Stimulated activated effector memory CD8-positive, alpha-beta T cell treated with anti-CD3 and anti-CD28 coated beads, Interleukin-12 subunit alpha, Interleukin-12 subunit beta, amount 100 ng/mL, for 72 hours (primary cell): ENCODE data around the gene SLC25A25.
"Not testable (repeated sequence)": the region's sequence is repeated elsewhere in the genome, so short reads cannot be mapped to it uniquely, and the experiment has no call there.

ENCODE experiments used
- ATAC-seq: fragments of 150-1000 bp; cut with Tn5 transposase; 2 replicates; pipeline ENCODE4 v1.10.0; 2021
- DNase-seq, 2 donors: peaks; one replicate each; pipeline ENCODE4 v3.0.0; 2021 to 2022; ENCODE audit warnings: low spot score in 2 of 2
- H3K27ac Mint-ChIP-seq: one replicate; pipeline ENCODE4 v1.8.0; 2022; ENCODE audit warnings: mild to moderate bottlenecking, mixed read lengths
- H3K36me3 Mint-ChIP-seq: one replicate; pipeline ENCODE4 v1.8.0; 2022; ENCODE audit warnings: mild to moderate bottlenecking, mixed read lengths
- H3K4me1 Mint-ChIP-seq: one replicate; pipeline ENCODE4 v1.8.0; 2022; ENCODE audit warnings: mixed read lengths
- H3K4me3 Mint-ChIP-seq: one replicate; pipeline ENCODE4 v1.8.0; 2022; ENCODE audit warnings: mild to moderate bottlenecking, mixed read lengths
- H3K9me3 Mint-ChIP-seq: one replicate; pipeline ENCODE4 v1.8.0; 2022; ENCODE audit warnings: mixed read lengths

Gene SLC25A25

DNA sequence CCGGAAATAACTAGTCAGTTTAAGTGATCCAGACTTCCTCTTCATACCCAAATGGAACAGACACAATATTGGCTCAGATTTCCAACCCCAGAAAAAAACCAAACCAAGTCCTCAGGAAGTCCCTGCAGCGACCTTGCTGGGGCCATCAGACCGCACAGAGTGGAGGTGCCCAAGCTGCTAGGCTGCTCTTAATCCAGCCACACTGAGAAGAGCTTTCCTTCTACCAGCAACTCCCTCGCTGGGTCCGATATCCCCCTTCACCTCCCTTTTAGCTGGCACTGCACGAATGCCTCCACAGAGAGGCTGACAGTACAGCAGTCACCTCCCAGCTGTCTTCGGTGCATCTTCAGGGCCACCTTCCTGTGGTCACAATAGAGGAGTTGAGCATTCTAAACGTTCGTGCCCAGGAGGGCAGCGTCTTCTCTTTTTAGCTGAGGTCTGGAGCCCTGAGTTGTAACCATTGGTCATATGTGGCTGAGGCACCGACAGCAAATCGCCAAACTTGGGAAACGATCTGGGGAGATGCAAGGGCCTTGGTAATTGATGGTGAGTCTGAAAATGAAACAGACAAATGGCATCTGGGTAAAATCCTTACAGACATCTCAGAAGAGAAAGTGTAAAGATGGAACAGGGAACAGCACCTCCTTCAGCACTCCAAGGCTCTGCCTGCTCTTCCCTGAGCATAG lies 6.6 kb upstream of the SLC25A25 start:
- peaks cover 40% of the 10 kb centered on the region for H3K4me1 Mint-ChIP-seq
- DNase-seq: no peak
- H3K27ac Mint-ChIP-seq: peak overlapping the region; percentile 55
- H3K36me3 Mint-ChIP-seq: peaks cover 27% of the 10 kb centered on the region
- peak; percentile 44 for ATAC-seq
- H3K4me3 Mint-ChIP-seq: peak overlapping the region; percentile 56
- no peaks in the 10 kb centered on the region for H3K9me3 Mint-ChIP-seq

GRCh38 chr9:128062279-128062678 lies 5.8 kb upstream of the SLC25A25 start:
- H3K36me3 Mint-ChIP-seq: peaks cover 27% of the 10 kb centered on the region
- peaks cover 41% of the 10 kb centered on the region for H3K4me1 Mint-ChIP-seq
- ATAC-seq: no peak

DNA sequence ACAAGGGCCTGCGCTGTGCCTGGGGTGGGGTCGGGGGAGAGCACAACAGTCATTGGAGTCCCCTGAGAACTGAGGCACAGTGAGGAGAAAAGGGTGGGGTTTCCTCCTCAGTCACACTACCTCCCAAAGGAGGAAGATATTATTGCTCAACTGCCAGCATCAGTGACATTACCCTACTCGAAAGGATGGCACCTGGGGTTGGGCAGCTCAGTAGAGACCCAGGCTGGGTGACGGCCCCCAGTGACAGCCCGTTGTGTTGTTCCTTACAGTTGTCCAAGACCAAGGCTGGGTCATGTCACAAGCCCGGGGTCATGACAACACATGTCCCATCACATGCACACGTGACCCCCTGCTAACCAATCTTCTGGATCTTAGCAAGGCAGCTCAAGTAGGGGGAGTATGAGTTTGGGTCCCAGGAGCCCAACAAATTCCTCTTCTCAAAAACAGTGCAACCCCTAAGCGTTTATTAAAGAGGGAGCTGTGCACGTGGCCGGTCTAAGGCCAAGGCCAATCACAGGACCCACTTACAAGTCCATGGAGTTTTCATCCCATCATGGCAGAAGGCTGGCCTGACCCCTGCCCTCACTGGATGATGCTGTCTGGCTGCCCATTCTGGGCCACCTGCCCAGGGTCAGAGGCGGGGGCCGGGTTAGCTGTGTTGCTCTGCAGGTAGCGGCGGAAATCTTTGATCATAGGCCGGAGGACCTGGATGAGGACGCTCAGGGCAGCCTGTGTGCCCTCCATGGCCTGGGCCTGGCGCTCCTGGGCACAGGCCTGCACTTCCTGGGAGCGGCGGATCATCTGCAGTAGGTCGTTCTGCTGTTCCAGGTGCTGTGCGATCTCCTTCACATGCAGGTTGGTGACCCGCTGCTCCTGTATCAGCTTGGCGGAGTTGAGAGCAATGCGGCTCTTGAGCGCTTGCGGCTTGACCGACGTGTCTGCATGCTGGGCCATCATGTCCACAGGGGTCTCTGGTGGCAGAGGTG lies 4.9 kb upstream of the SLC25A25 start:
- Mint-ChIP-seq H3K4me3 (no peak overlapping the region), H3K36me3 (peaks cover 27% of the 10 kb centered on the region), H3K27ac (no peak overlapping the region), H3K9me3 (no peaks in the 10 kb centered on the region), H3K4me1 (peaks cover 41% of the 10 kb centered on the region)
- no peak for DNase-seq
- no peak for ATAC-seq

More at GRCh38 chr9:128062279-128062678, 5.8 kb upstream of the SLC25A25 start:
- peak overlapping the region; percentile 56 for H3K4me3 Mint-ChIP-seq
- H3K27ac Mint-ChIP-seq: no peak overlapping the region
- DNase-seq: no peak
- no peaks in the 10 kb centered on the region for H3K9me3 Mint-ChIP-seq

- Mint-ChIP-seq H3K4me3 (no peak overlapping the region), H3K4me1 (peaks cover 47% of the 10 kb centered on the region), H3K36me3 (peaks cover 20% of the 10 kb centered on the region), H3K27ac (no peak overlapping the region), H3K9me3 (no peaks in the 10 kb centered on the region)
- ATAC-seq (no peak), DNase-seq (no peak)
Measured at GRCh38 chr9:128065907-128066712, 1.9 kb upstream of the SLC25A25 start.

DNA sequence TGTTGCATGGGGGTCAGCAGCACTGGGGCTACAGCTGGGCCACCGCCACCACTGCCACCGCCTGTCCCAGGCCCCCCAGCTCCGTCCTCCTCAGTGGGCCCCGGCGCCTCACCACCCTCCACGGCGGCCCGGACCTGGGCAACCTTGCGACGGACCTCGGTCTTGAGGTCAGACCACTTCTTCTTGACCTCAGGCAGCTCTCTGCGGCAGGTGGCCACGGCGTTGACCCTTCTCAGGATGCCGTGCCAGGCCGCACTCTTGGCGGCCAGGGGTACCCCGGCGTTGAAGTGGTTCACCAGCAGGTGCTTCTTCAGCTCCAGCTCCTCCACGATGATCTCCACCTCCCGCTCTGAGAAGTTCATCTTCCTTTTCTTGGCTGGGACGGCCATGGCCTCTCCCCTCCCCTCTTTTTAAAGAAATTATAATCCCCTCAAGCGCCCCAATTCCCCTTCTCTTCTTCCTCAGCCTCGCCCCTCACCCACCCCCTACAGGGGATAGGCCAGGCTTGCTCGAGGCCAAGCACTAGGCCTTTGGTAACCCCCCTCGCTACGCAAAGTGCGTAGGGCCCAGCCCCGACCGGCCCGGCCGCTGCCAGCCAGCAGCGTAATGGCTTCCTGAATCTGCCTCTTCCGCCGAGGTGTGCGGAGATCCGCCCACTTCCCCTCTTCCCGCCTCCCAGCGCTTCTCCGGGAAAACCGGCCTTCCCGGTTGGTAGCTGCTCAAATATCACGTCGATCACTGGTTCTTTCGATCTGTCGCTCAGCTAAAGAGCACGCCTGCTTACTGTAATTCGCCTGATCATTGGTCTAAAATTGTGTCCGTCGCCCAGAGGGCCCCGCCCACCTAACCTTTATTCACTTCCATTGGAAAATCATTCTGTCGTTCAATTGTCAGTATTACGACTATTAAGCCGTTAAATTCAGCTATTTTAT lies 1.1 kb upstream of the SLC25A25 start, which contains the start of gene NAIF1:
Gene NAIF1, minus strand, starts transcription at position 608 of the 932 bp plus-strand sequence. Its CDS starts 219 bp downstream, at position 389.
- H3K27ac Mint-ChIP-seq: no peak within 1 kb of the TSS
- no peak within 1 kb of the TSS for H3K4me3 Mint-ChIP-seq
- H3K4me1 Mint-ChIP-seq: peaks cover 42% of the 10 kb centered on the region
- ATAC-seq: peak; percentile 83
- no peaks in the 10 kb centered on the region for H3K9me3 Mint-ChIP-seq
- peak; percentile 94 to 97 for DNase-seq
- H3K36me3 Mint-ChIP-seq: peaks cover 12% of the 10 kb centered on the region

- H3K27ac Mint-ChIP-seq: no peak overlapping the region
- peaks cover 51% of the 10 kb centered on the region for H3K4me1 Mint-ChIP-seq
- H3K9me3 Mint-ChIP-seq: no peaks in the 10 kb centered on the region
- H3K36me3 Mint-ChIP-seq: peaks cover 12% of the 10 kb centered on the region
- DNase-seq (peak in 1 of 2 donors; percentile 80), ATAC-seq (peak; percentile 7)
- H3K4me3 Mint-ChIP-seq: no peak overlapping the region
Measured at GRCh38 chr9:128068386-128069205, 564 bp downstream of the SLC25A25 start.

- ATAC-seq (no peak), DNase-seq (no peak)
- peaks cover 40% of the 10 kb centered on the region for H3K4me1 Mint-ChIP-seq
- H3K9me3 Mint-ChIP-seq: no peaks in the 10 kb centered on the region
- peak overlapping the region; percentile 92 for H3K27ac Mint-ChIP-seq
- H3K4me3 Mint-ChIP-seq: no peak overlapping the region
- peaks cover 14% of the 10 kb centered on the region for H3K36me3 Mint-ChIP-seq
Measured at GRCh38 chr9:128070874-128071273, 2.8 kb downstream of the SLC25A25 start.

DNA sequence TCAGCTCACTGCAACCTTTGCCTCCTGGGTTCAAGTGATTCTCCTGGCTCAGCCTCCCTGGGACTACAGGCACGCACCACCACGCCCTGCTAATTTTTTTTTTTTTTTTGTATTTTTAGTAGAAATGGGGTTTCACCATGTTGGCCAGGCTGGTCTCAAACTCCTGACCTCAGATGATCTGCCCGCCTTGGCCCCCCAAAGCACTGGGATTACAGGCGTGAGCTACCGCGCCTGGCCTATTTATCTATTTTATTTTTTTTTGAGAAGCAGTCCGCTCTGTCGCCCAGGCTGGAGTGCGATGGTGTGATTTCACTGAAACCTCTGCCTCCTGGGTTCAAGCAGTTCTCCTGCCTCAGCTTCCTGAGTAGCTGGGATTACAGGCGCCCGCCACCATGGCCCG lies 3.4 kb downstream of the SLC25A25 start:
- not testable (repeated sequence) for H3K9me3 Mint-ChIP-seq, ATAC-seq, DNase-seq, H3K4me3 Mint-ChIP-seq
- Mint-ChIP-seq H3K36me3 (peaks cover 14% of the 10 kb centered on the region), H3K4me1 (peaks cover 34% of the 10 kb centered on the region), H3K27ac (peak overlapping the region; percentile 92)

GRCh38 chr9:128072144-128073021 lies 4.4 kb downstream of the SLC25A25 start:
- peak overlapping the region; percentile 92 for H3K27ac Mint-ChIP-seq
- peaks cover 14% of the 10 kb centered on the region for H3K36me3 Mint-ChIP-seq
- no peaks in the 10 kb centered on the region for H3K9me3 Mint-ChIP-seq
- DNase-seq (peak; percentile 34 to 72), ATAC-seq (no peak)
- H3K4me3 Mint-ChIP-seq: no peak overlapping the region
- peaks cover 37% of the 10 kb centered on the region for H3K4me1 Mint-ChIP-seq

DNA sequence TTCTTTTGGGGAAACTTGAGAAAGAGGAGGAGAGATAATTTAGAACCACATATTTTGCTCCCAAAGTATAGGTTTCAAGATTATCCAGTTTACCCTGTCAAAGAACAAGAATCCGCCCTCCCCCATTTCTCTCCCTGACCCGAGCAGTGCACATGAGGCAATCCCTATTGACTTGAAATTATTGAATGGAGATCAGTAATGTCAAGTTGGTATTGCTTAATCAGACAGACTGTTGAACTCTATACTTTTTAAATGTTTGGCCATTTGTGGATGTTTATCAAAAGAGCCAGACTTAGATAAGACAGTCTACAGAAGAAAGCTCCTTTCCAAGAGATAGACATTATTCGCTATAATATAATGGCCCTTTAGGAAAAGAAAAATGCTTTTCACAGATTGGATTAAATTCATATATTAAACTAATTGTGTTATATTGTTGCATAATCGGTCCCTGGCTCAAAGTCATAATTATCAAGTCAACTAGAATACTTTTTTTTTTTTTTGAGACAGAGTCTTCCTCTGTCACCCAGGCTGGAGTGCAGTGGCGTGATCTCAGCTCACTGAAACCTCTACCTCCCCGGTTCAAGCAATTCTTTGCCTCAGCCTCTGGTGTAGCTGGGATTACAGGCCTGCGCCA lies 5.3 kb downstream of the SLC25A25 start:
- Mint-ChIP-seq H3K9me3 (no peaks in the 10 kb centered on the region), H3K4me1 (peaks cover 47% of the 10 kb centered on the region), H3K4me3 (no peak overlapping the region), H3K27ac (peak overlapping the region; percentile 92), H3K36me3 (peaks cover 14% of the 10 kb centered on the region)
- ATAC-seq: no peak
- DNase-seq: no peak

GRCh38 chr9:128077847-128078503 lies 9.9 kb downstream of the SLC25A25 start:
- Mint-ChIP-seq H3K36me3 (peaks cover 26% of the 10 kb centered on the region), H3K4me1 (peaks cover 50% of the 10 kb centered on the region), H3K9me3 (no peaks in the 10 kb centered on the region), H3K27ac (peak overlapping the region; percentile 84), H3K4me3 (no peak overlapping the region)
- ATAC-seq (no peak), DNase-seq (no peak)
